Parathyroid adenoma (tissue), 2 donors: ENCODE results near the gene KATNIP.

Source experiments
- H2AFZ ChIP-seq: fragments of 300-600 bp; sonication (generic); one replicate; pipeline ENCODE4 v1.7.0; 2017; ENCODE audit warnings: antibody characterized with exemption, mild to moderate bottlenecking
- H3K27ac ChIP-seq: fragments of 300-600 bp; sonication (generic); one replicate; pipeline ENCODE4 v1.7.0; 2017
- H3K27me3 ChIP-seq: fragments of 300-600 bp; sonication (generic); one replicate; pipeline ENCODE4 v1.7.0; 2017; ENCODE audit warnings: low read length; ENCODE audit not compliant: control insufficient read depth, insufficient read depth
- H3K36me3 ChIP-seq: fragments of 300-600 bp; sonication (generic); one replicate; pipeline ENCODE4 v1.7.0; 2017; ENCODE audit warnings: low read length; ENCODE audit not compliant: control insufficient read depth, insufficient read depth
- H3K4me1 ChIP-seq: fragments of 300-600 bp; sonication (generic); one replicate; pipeline ENCODE4 v1.7.0; 2017; ENCODE audit warnings: control low read depth
- H3K4me2 ChIP-seq: fragments of 300-600 bp; sonication (generic); one replicate; pipeline ENCODE4 v1.7.0; 2017; ENCODE audit warnings: low read length
- H3K4me3 ChIP-seq: fragments of 300-600 bp; sonication (generic); one replicate; pipeline ENCODE4 v1.7.0; 2017; ENCODE audit warnings: low read depth, low read length
- H3K79me2 ChIP-seq: fragments of 300-600 bp; sonication (generic); one replicate; pipeline ENCODE4 v1.7.0; 2017; ENCODE audit warnings: control low read depth
- H3K9ac ChIP-seq: fragments of 300-600 bp; sonication (generic); one replicate; pipeline ENCODE4 v1.7.0; 2017; ENCODE audit warnings: mild to moderate bottlenecking
- H3K9me3 ChIP-seq: fragments of 300-600 bp; sonication (generic); one replicate; pipeline ENCODE4 v1.7.0; 2017; ENCODE audit warnings: low read length; ENCODE audit not compliant: control insufficient read depth
- CTCF ChIP-seq: fragments of 300-600 bp; sonication (generic); IDR thresholded peaks from one replicate; pipeline ENCODE4 v1.7.0; 2017; ENCODE audit warnings: antibody characterized with exemption, mild to moderate bottlenecking
- donor health status: primary hyperparathyroidism.

Gene KATNIP

GRCh38 chr16:27582883-27583282, 32.9 kb downstream of the KATNIP start:
- Histone ChIP-seq H3K4me1 (no peaks in the 10 kb centered on the region), H3K9me3 (no peaks in the 10 kb centered on the region), H3K4me2 (no peak overlapping the region), H3K9ac (no peak overlapping the region), H3K36me3 (no peaks in the 10 kb centered on the region), H3K27ac (no peak overlapping the region), H3K27me3 (no peaks in the 10 kb centered on the region), H3K4me3 (no peak overlapping the region), H2AFZ (no peak overlapping the region), H3K79me2 (no peaks in the 10 kb centered on the region)
- TF ChIP-seq CTCF: no peak

DNA sequence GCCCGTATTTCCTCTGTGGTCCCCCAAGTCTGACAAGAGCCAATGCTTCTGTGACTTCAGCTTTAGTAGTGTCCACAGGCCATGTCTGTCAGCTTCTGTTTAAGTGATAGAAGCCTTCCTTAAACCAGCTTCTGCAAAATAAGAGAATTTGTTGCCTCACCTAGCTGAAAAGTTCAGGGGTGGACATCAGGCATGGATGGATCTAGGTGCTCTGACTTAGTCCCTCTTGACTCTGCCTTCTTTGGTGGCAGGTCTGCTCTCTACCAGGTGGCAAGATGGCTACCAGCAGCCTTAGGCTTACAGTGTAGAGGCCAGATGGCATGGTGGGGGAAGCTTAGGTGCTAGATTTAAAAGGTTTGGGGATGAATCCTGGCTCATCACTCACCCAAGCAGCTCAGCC, 33.7 kb downstream of the KATNIP start:
- H3K9ac ChIP-seq: no peak overlapping the region
- no peak overlapping the region for H3K4me2 ChIP-seq
- H2AFZ ChIP-seq: no peak overlapping the region
- TF ChIP-seq CTCF: no peak
- H3K9me3 ChIP-seq: no peaks in the 10 kb centered on the region
- no peaks in the 10 kb centered on the region for H3K79me2 ChIP-seq
- H3K4me3 ChIP-seq: no peak overlapping the region
- no peaks in the 10 kb centered on the region for H3K4me1 ChIP-seq
- H3K27me3 ChIP-seq: no peaks in the 10 kb centered on the region
- no peaks in the 10 kb centered on the region for H3K36me3 ChIP-seq
- no peak overlapping the region for H3K27ac ChIP-seq

- no peak for TF ChIP-seq CTCF
- Histone ChIP-seq H2AFZ (no peak overlapping the region), H3K4me2 (no peak overlapping the region), H3K9me3 (no peaks in the 10 kb centered on the region), H3K36me3 (no peaks in the 10 kb centered on the region), H3K4me1 (no peaks in the 10 kb centered on the region), H3K27me3 (no peaks in the 10 kb centered on the region), H3K27ac (no peak overlapping the region), H3K4me3 (no peak overlapping the region), H3K9ac (no peak overlapping the region), H3K79me2 (no peaks in the 10 kb centered on the region)
These were observed 35.3 kb downstream of the KATNIP start for GRCh38 chr16:27585200-27585599.

- Histone ChIP-seq H3K79me2 (no peaks in the 10 kb centered on the region), H2AFZ (no peak overlapping the region), H3K27ac (no peak overlapping the region), H3K4me3 (no peak overlapping the region), H3K27me3 (no peaks in the 10 kb centered on the region), H3K36me3 (no peaks in the 10 kb centered on the region), H3K9ac (no peak overlapping the region), H3K4me1 (no peaks in the 10 kb centered on the region), H3K4me2 (no peak overlapping the region), H3K9me3 (no peaks in the 10 kb centered on the region)
- TF ChIP-seq CTCF: no peak
These were observed 36.8 kb downstream of the KATNIP start for GRCh38 chr16:27586711-27587110.

DNA sequence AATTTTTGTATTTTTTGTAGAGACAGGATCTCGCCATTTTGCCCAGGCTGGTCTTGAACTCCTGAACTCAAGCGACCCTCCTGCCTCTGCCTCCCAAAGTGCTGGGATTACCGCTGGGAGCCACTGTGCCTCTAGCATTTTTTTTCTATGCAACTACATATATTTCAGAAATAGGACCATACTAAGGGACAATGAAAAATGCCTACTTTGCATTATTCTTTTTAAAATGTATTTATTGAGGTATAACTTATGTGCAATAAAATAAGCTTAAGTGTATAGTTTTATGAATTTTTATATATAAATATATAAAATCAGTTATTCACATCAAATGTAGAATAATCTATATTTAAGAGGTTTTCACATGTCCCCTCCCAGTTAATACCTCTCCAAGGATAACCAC, 38.1 kb downstream of the KATNIP start:
- Histone ChIP-seq H2AFZ (no peak overlapping the region), H3K4me3 (no peak overlapping the region), H3K27ac (no peak overlapping the region), H3K4me1 (no peaks in the 10 kb centered on the region), H3K9me3 (no peaks in the 10 kb centered on the region), H3K4me2 (no peak overlapping the region), H3K79me2 (no peaks in the 10 kb centered on the region), H3K36me3 (no peaks in the 10 kb centered on the region), H3K27me3 (no peaks in the 10 kb centered on the region), H3K9ac (no peak overlapping the region)
- TF ChIP-seq CTCF: no peak
